T-cell (primary cell): Measurements from ENCODE around the gene DLX6. TPM values are rescaled to one million over a fixed set of nuclear protein-coding genes. Genes with fewer than 3 reads are reported as not detected.

Experiments used
- ATAC-seq, 4 experiments: fragments of 200-7000 bp in 3 of 4; fragments of 150-1000 bp in 1 of 4; cut with Tn5 transposase; replicated peaks in 1 of 4; 1 replicate in 3 of 4; 2 replicates in 1 of 4; pipeline ENCODE4 v1.10.0; 2021; ENCODE audit warnings: moderate library complexity in 3 of 4, mild to moderate bottlenecking in 2 of 4, moderate number of reproducible peaks in 1 of 4
- CTCF ChIA-PET, 2 donors: fragments of 300-600 bp; sonication (Branson Sonifier 250); formaldehyde crosslinking; loops; one replicate each; lab custom pipeline; 2022; ENCODE audit warnings: antibody characterized with exemption in 2 of 2; lab: Charles Lee
- POLR2A ChIA-PET, 2 donors: fragments of 300-600 bp; sonication (Branson Sonifier 250); formaldehyde crosslinking; loops; one replicate each; lab custom pipeline; 2022; ENCODE audit warnings: antibody characterized with exemption in 2 of 2; lab: Charles Lee
- DNase-seq, 35 experiments: peaks; one replicate each; pipeline versions ENCODE4 v3.0.0 to v3.0.0-alpha.2; 2013 to 2023
- H3K27ac ChIP-seq: one replicate; pipeline ENCODE4 v1.5.1; 2013; ENCODE audit warnings: low read length
- H3K27me3 ChIP-seq, 2 experiments: replicated peaks in 1 of 2; 1 replicate in 1 of 2; 2 replicates in 1 of 2; pipeline versions ENCODE4 v1.6.1 to v1.7.0; 2013; ENCODE audit warnings: low read length in 1 of 2, mixed read lengths in 1 of 2; ENCODE audit not compliant: control insufficient read depth in 2 of 2, insufficient read depth in 2 of 2; ENCODE audit errors: extremely low read depth in 1 of 2
- H3K36me3 ChIP-seq, 2 donors: 1 replicate in 1 of 2; 2 replicates in 1 of 2; pipeline versions ENCODE4 v1.6.1 to v1.7.0; 2013; ENCODE audit warnings: low read length in 1 of 2; ENCODE audit not compliant: control insufficient read depth in 2 of 2, insufficient read depth in 1 of 2; ENCODE audit errors: extremely low read depth in 1 of 2
- H3K4me1 ChIP-seq, 2 experiments: 1 replicate in 1 of 2; 2 replicates in 1 of 2; pipeline versions ENCODE4 v1.6.1 to v1.7.0; 2013; ENCODE audit warnings: low read length in 2 of 2, mixed read lengths in 1 of 2; ENCODE audit not compliant: insufficient read depth in 2 of 2, control insufficient read depth in 1 of 2; ENCODE audit errors: extremely low read depth in 1 of 2
- H3K4me3 ChIP-seq, 2 donors: 1 replicate in 1 of 2; 2 replicates in 1 of 2; pipeline versions ENCODE4 v1.5.1 to v1.7.0; 2013; ENCODE audit warnings: mild to moderate bottlenecking in 2 of 2, low read length in 1 of 2, moderate library complexity in 1 of 2; ENCODE audit not compliant: control insufficient read depth in 1 of 2; ENCODE audit errors: extremely low read depth in 1 of 2
- H3K9me3 ChIP-seq: 2 replicates; pipeline ENCODE4 v1.7.0; 2013
- H3K27ac Mint-ChIP-seq, 2 donors: one replicate each; pipeline ENCODE4 v1.8.0; 2020 to 2021; ENCODE audit warnings: mild to moderate bottlenecking in 2 of 2, mixed read lengths in 2 of 2
- H3K27me3 Mint-ChIP-seq, 2 donors: one replicate each; pipeline ENCODE4 v1.8.0; 2021 to 2022; ENCODE audit warnings: mixed read lengths in 2 of 2
- H3K36me3 Mint-ChIP-seq: one replicate; pipeline ENCODE4 v1.8.0; 2021; ENCODE audit warnings: mixed read lengths
- H3K4me1 Mint-ChIP-seq, 3 donors: one replicate each; pipeline ENCODE4 v1.8.0; 2020 to 2022; ENCODE audit warnings: mixed read lengths in 3 of 3, mild to moderate bottlenecking in 1 of 3
- H3K4me3 Mint-ChIP-seq, 3 donors: one replicate each; pipeline ENCODE4 v1.8.0; 2020 to 2022; ENCODE audit warnings: mild to moderate bottlenecking in 3 of 3, mixed read lengths in 3 of 3, moderate library complexity in 3 of 3
- H3K9me3 Mint-ChIP-seq, 3 donors: one replicate each; pipeline ENCODE4 v1.8.0; 2020 to 2022; ENCODE audit warnings: mixed read lengths in 3 of 3
- WGBS: methylation state at CpG from one replicate; pipeline ENCODE4 v1.1.5; 2013; ENCODE audit warnings: missing lambda C conversion rate; ENCODE audit not compliant: insufficient coverage; 5-methylcytosine and 5-hydroxymethylcytosine counted together
- total RNA-seq, 35 experiments: library from RNA in 6 of 35; stranded (reverse) in 6 of 35; fragments of 120-200 nt in 1 of 35; gene quantifications; one replicate each; pipeline versions ENCODE4 v1.2.1 to v1.2.4 and lab custom pipeline; 2013 to 2026

DLX6 gene
- total RNA-seq, 5 donors from 2014 or later (not counting 1 experiment from before 2014, with no cell fraction given), result not detected

GRCh38 chr7:97016381-97017191, 11.2 kb downstream of the DLX6 start:
- peaks cover 3 to 6% (median 4%) of the 10 kb centered on the region in 3 donors for H3K9me3 Mint-ChIP-seq
- ATAC-seq (no peak), DNase-seq (no peak)
- peaks cover 0 to 10% of the 10 kb centered on the region in 2 experiments for H3K4me1 ChIP-seq
- ChIA-PET POLR2A (interaction anchor here in 1 of 2 donors (0.6 kb wide), 1 partner anchor 33 kb away, joined by 5 read pairs; no protein-coding TSS in a partner anchor), CTCF (interaction anchor here in 1 of 2 donors (0.5 to 1.0 kb wide), 2 partner anchors 9 to 662 kb away, joined by 3 read pairs; no protein-coding TSS in a partner anchor)
- no peak overlapping the region for H3K4me3 ChIP-seq
- no peak overlapping the region for H3K4me3 Mint-ChIP-seq
- H3K36me3 ChIP-seq, result no peaks in the 10 kb centered on the region
- no peak overlapping the region for H3K27ac Mint-ChIP-seq
- H3K27me3 Mint-ChIP-seq, result peaks cover 87 to 90% of the 10 kb centered on the region in 2 donors
- H3K4me1 Mint-ChIP-seq, result peaks cover 15 to 16% (median 15%) of the 10 kb centered on the region in 3 donors
- no peak overlapping the region for H3K27ac ChIP-seq
- peaks cover 41 to 64% of the 10 kb centered on the region in 2 experiments for H3K27me3 ChIP-seq
- H3K36me3 Mint-ChIP-seq, result no peaks in the 10 kb centered on the region
- peaks cover 2% of the 10 kb centered on the region for H3K9me3 ChIP-seq
- 5% methylated on average over 50 of the region's 55 CpGs for WGBS

GRCh38 chr7:97017192-97018125, 12.1 kb downstream of the DLX6 start:
- H3K9me3 Mint-ChIP-seq, result no peaks in the 10 kb centered on the region
- no peak overlapping the region for H3K4me3 ChIP-seq
- no peaks in the 10 kb centered on the region for H3K36me3 ChIP-seq
- H3K36me3 Mint-ChIP-seq, result no peaks in the 10 kb centered on the region
- ATAC-seq (no peak), DNase-seq (no peak)
- H3K4me3 Mint-ChIP-seq, result peak overlapping the region in 1 of 3 donors; percentile 0
- H3K4me1 ChIP-seq, result peaks cover 0 to 16% of the 10 kb centered on the region in 2 experiments
- H3K4me1 Mint-ChIP-seq, result peaks cover 22 to 23% (median 23%) of the 10 kb centered on the region in 3 donors
- 6% methylated on average over 23 of the region's 37 CpGs for WGBS
- peaks cover 88 to 90% of the 10 kb centered on the region in 2 donors for H3K27me3 Mint-ChIP-seq
- H3K27ac ChIP-seq, result no peak overlapping the region
- ChIA-PET POLR2A (no interaction called here), CTCF (interaction anchor here in 1 of 2 donors (1.0 kb wide), 1 partner anchor 9 kb away, joined by 3 read pairs; no protein-coding TSS in a partner anchor)
- H3K27ac Mint-ChIP-seq, result no peak overlapping the region
- H3K27me3 ChIP-seq, result peaks cover 39 to 66% of the 10 kb centered on the region in 2 experiments
- H3K9me3 ChIP-seq, result no peaks in the 10 kb centered on the region

- Histone ChIP-seq H3K36me3 (no peaks in the 10 kb centered on the region), H3K27me3 (peaks cover 33 to 66% of the 10 kb centered on the region in 2 experiments), H3K4me1 (peaks cover 0 to 19% of the 10 kb centered on the region in 2 experiments), H3K27ac (no peak overlapping the region), H3K9me3 (no peaks in the 10 kb centered on the region), H3K4me3 (no peak overlapping the region)
- no peak for ATAC-seq
- Mint-ChIP-seq H3K4me1 (peaks cover 28 to 30% (median 30%) of the 10 kb centered on the region in 3 donors), H3K27me3 (peaks cover 87 to 91% of the 10 kb centered on the region in 2 donors), H3K36me3 (no peaks in the 10 kb centered on the region), H3K4me3 (no peak overlapping the region), H3K9me3 (no peaks in the 10 kb centered on the region), H3K27ac (no peak overlapping the region)
- CTCF ChIA-PET, result no interaction called here
- DNase-seq, result no peak
- POLR2A ChIA-PET, result no interaction called here
- WGBS, result no CpG with 5 or more reads among the region's 22 CpGs
Measured at GRCh38 chr7:97018126-97018601, 12.8 kb downstream of the DLX6 start.

- Mint-ChIP-seq H3K36me3 (no peaks in the 10 kb centered on the region), H3K27ac (no peak overlapping the region), H3K4me3 (no peak overlapping the region), H3K9me3 (no peaks in the 10 kb centered on the region), H3K4me1 (peaks cover 31 to 34% (median 33%) of the 10 kb centered on the region in 3 donors), H3K27me3 (peaks cover 85 to 93% of the 10 kb centered on the region in 2 donors)
- WGBS, result 19% methylated on average over 14 of the region's 19 CpGs
- ChIA-PET CTCF (no interaction called here), POLR2A (interaction anchor here in 1 of 2 donors (0.6 kb wide), 1 partner anchor 52 kb away, joined by 3 read pairs; no protein-coding TSS in a partner anchor)
- Histone ChIP-seq H3K4me1 (peaks cover 0 to 22% of the 10 kb centered on the region in 2 experiments), H3K36me3 (no peaks in the 10 kb centered on the region), H3K27ac (no peak overlapping the region), H3K27me3 (peaks cover 26 to 71% of the 10 kb centered on the region in 2 experiments), H3K4me3 (no peak overlapping the region), H3K9me3 (no peaks in the 10 kb centered on the region)
- DNase-seq, result no peak
- no peak for ATAC-seq
Measured at GRCh38 chr7:97018791-97019531, 13.6 kb downstream of the DLX6 start.

GRCh38 chr7:97019710-97020225, 14.4 kb downstream of the DLX6 start:
- Histone ChIP-seq H3K27me3 (peaks cover 23 to 80% of the 10 kb centered on the region in 2 experiments), H3K36me3 (no peaks in the 10 kb centered on the region), H3K9me3 (no peaks in the 10 kb centered on the region), H3K4me3 (no peak overlapping the region), H3K27ac (no peak overlapping the region), H3K4me1 (peaks cover 0 to 30% of the 10 kb centered on the region in 2 experiments)
- no peak for ATAC-seq
- CTCF ChIA-PET, result no interaction called here
- POLR2A ChIA-PET, result interaction anchor here in 1 of 2 donors (0.6 kb wide), 1 partner anchor 51 kb away, joined by 3 read pairs; no protein-coding TSS in a partner anchor
- no peak for DNase-seq
- Mint-ChIP-seq H3K27ac (no peak overlapping the region), H3K27me3 (peaks cover 85 to 93% of the 10 kb centered on the region in 2 donors), H3K9me3 (no peaks in the 10 kb centered on the region), H3K4me1 (peaks cover 38 to 42% (median 41%) of the 10 kb centered on the region in 3 donors), H3K4me3 (no peak overlapping the region), H3K36me3 (no peaks in the 10 kb centered on the region)
- WGBS, result no CpG with 5 or more reads among the region's 5 CpGs
